ENCODE data around the gene ITSN2.
A peak's percentile ranks its signal among the peaks of the same experiment; 100 is the strongest.

The ITSN2 gene

DNA sequence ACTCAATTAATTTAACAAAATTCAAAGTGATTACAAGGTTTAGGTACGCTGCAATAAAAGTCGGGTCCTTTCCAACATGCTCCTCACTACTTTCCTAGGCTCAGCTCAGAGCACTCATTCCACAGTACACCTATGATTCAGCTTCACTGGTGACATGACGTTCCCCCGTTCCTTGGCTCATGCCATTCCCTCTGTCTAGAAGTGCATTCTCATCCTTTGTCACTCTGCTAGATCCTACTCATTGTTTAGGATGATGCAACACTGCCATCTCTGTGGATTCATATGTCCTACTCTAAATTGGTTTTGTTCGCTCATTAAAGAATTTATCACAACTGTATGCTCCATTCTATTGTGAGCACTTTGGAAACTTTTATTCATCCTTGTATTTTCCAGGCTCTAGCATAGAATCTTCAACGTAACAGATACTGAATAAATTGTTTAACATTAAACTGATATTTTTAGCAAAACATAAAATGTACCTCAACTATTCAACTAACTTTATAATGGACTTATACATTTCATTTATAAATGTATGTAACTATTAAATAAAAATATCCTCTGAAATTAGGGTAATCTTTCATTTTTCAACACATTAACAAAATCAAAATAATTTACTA is 106.9 kb downstream of the ITSN2 start:
- peak; percentile 23 to 52 for DNase-seq
- TF ChIP-seq POLR2A (IDR thresholded peaks at IDR 0.05; ENCODE audit: low read length) = no peak
- TF ChIP-seq GATA1 (IDR thresholded peaks at IDR 0.05; ENCODE audit: low read depth, low read length) = no peak

DNA sequence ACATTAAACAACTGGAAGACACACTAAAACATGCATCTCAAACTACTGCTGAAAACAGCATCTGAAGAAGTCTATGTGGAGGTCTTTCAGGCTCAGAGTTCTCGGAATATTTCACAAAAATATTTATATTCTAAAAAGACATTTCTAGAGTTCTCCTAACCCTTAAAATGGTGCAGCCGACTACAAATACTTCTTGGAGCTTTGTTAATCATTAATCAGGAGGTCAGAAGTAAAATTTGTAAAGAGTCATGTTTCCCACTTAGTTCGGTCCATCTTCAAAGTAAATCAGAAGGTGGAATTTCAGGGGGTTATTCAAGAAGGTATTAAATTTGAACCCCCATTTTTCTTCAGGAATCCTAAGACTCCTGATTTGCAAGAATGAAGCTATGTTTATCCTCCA is 112.7 kb downstream of the ITSN2 start:
- TF ChIP-seq GATA1 (IDR thresholded peaks at IDR 0.05; ENCODE audit: low read depth, low read length) = no peak
- TF ChIP-seq POLR2A (IDR thresholded peaks at IDR 0.05; ENCODE audit: low read length) = no peak
- DNase-seq = no peak

DNA sequence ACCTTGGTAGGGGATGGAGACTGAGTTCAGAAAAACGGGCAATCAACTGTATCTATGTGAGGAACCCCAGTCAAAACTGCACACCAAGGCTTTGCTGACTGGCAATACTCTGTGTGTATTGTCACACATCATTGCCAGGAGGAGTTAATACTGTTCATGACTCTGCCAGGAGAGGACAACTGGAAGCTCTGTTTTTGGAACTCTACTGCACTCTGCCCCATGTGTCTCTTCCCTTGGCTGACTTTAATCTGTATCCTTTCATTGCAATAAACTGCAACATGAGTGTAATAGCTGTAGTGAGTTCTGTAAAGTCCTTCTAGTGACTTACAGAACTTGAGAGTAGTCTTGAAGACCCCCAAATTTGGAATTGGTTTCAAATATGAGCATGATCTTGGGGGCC is 113.2 kb downstream of the ITSN2 start:
- TF ChIP-seq POLR2A (IDR thresholded peaks at IDR 0.05; ENCODE audit: low read length) = no peak
- TF ChIP-seq GATA1 (IDR thresholded peaks at IDR 0.05; ENCODE audit: low read depth, low read length) = no peak
- DNase-seq = no peak

DNA sequence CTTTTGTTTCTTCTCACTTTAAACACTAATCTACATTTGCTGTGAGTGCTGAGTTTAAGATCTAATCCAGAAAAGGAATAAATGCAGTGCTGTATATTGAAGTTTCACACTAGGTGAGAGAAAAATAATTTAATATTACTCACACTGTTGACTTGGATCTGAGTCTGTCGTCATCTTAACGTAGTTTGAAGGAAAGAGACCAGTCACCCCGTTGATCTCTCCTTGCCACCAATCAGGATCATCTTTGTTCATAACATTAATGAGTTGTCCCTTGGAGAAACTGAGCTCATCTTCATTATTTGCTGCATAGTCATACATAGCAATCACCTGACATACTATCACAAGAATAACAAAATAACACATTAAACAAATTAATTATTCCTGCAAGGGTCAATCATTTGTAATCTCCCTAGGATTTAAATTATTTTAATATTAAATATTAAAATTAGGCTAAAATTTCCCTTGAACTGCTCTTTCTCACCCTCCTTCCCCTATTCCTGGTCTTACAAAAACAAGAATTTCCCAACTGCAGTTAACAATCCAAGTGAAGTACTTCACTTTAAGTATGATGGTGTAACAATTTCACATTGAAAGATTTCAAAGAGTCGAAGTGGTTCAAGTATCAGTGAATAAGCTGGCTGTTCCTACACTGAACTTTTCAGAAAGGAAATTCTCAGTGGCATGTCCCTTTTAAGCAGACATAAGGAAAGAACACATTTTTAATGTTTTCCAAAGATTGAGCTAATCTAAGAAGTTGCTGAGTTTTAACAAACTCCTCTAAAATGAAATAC is 114.2 kb downstream of the ITSN2 start:
- no peak for DNase-seq
- no peak for TF ChIP-seq GATA1 (IDR thresholded peaks at IDR 0.05; ENCODE audit: low read depth, low read length)
- TF ChIP-seq POLR2A (IDR thresholded peaks at IDR 0.05; ENCODE audit: low read length) = no peak

DNA sequence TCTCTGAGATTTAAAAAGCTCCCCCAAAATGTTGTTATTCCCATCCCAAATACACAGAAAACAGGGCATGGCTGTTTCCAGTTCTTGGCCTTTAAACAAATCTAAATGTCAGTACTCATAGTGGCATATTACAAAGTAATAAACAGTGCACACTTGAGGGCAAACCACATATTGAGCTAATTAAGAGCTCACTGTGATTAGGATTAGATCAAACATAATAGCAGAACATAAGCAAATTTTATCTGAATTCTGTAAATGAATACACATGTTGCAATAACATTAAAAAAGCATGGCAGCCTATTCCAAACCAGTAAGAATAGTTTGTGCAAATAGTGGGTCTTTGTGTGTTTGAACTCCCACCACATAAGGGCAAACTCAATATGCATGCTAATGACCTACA is 118.8 kb downstream of the ITSN2 start:
- TF ChIP-seq GATA1 (IDR thresholded peaks at IDR 0.05; ENCODE audit: low read depth, low read length) = no peak
- TF ChIP-seq POLR2A (IDR thresholded peaks at IDR 0.05; ENCODE audit: low read length) = no peak
- DNase-seq = no peak

DNA sequence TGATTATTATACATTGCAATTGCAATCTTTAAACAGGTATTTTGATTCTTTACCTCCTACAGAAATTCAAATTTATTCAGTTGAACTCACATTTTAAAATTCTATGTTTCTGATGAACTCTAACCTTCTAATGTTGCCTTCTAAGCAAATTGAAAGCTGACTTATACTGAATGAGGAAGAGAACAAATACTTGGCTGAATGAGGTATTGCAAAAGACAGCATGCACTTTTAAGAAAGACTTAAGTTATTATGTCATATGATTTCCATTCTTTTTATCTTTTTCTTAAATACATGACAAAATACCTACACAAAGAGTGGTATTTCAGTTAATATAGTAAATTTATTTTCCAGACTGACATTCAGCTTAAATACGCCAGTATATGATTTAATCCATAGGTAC is 120.8 kb downstream of the ITSN2 start:
- no peak for DNase-seq
- TF ChIP-seq POLR2A (IDR thresholded peaks at IDR 0.05; ENCODE audit: low read length) (no peak), GATA1 (IDR thresholded peaks at IDR 0.05; ENCODE audit: low read depth, low read length) (no peak)

DNA sequence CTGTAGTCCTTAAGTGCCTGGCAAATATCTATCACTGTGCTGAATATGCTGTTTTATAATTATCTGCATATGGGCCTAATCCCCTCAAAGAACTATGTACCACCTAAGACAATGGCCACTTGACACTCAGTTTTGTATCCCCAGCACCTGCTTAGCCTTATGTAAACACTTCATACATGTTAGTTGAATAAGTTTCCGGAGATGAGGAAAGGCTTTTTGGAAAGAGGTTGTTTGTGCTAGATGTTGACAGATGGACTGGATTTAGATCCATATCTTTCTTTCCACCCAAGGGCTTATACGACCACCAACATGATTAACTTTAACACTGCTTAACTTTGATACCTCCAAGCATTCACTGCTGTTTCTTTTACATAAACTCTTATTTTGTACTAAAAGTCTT is 122.2 kb downstream of the ITSN2 start:
- no peak for DNase-seq
- TF ChIP-seq POLR2A (IDR thresholded peaks at IDR 0.05; ENCODE audit: low read length) (no peak), GATA1 (IDR thresholded peaks at IDR 0.05; ENCODE audit: low read depth, low read length) (no peak)

DNA sequence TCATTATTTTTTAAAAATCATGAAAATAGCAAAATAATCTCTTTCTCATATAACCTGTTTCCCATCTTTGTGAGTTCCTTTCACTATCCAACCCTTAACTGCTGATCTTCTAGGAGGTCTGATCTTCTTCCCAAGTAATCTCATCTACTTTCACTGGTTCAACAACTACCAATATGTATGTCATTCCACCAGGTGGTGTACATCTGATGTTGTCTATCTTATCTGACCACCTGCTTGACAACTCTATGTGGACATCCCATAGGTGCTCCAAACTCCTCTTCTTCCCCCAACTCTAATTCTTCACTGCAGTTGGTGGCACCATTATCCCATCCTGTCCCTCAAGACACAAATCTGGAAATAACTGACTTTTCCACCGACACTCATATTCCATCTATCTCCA is 123.0 kb downstream of the ITSN2 start:
- no peak for TF ChIP-seq POLR2A (IDR thresholded peaks at IDR 0.05; ENCODE audit: low read length)
- no peak for TF ChIP-seq GATA1 (IDR thresholded peaks at IDR 0.05; ENCODE audit: low read depth, low read length)
- DNase-seq = peak in 1 of 2 experiments; percentile 40

DNA sequence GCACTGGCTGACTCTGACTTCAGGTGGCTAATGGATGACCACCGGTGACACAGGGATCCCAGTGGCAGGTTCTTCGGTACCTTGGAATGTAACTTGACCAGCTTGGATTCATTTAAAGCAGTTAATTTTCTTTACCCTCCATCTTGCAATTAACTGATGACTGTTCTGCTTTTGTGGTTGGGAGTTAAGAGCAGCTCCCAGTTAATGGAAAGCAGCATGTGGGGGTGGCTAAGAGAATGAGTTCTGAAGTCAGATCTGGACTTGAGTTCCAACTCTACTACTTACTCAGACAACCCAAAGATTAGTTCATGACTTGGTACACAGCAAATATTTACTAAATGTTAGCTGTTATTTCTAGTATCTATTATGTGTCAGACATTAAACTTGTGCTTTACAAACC is 127.0 kb downstream of the ITSN2 start:
- DNase-seq = no peak
- no peak for TF ChIP-seq GATA1 (IDR thresholded peaks at IDR 0.05; ENCODE audit: low read depth, low read length)
- no peak for TF ChIP-seq POLR2A (IDR thresholded peaks at IDR 0.05; ENCODE audit: low read length)

DNA sequence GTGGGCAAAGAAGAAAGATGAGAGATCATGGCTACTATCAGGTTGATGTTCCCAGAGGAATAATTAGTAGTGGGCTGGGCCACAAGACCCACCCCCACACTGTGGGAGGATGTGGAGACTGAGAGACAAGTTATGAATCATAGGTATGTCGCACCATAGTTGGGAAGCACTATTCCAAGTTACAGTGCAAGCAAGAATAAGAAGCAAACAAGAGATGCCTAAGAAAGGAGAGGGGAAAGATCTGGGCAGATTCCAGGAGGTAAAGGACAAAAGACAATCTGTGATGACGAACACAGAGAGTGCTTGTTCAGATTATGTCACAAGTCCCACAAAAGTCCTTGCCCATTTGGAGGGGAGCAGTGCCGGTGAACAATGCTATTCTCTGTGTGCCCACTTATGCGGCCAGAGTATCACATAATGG is 128.9 kb downstream of the ITSN2 start:
- TF ChIP-seq GATA1 (IDR thresholded peaks at IDR 0.05; ENCODE audit: low read depth, low read length) (no peak), POLR2A (IDR thresholded peaks at IDR 0.05; ENCODE audit: low read length) (no peak)

DNA sequence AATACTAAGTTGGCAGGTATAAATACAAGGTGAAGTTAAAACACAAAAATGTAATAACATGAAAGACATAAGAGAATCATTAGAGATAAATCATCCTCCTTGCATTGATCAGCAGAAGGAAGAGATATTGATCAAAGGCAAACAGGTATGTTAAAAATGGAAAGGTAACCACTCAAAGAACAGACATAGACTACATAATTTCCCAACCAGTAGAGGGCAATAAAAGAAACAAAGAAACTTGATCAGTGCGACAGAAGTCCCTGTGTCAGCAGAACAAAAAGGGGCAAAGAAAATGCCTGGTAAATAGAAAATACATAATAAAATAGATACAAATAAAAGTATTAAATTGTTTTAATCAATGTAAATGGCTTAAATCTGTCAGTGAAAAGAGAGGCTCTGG is 131.9 kb downstream of the ITSN2 start:
- peak in 1 of 2 experiments; percentile 13 for DNase-seq
- no peak for TF ChIP-seq POLR2A (IDR thresholded peaks at IDR 0.05; ENCODE audit: low read length)
- no peak for TF ChIP-seq GATA1 (IDR thresholded peaks at IDR 0.05; ENCODE audit: low read depth, low read length)

More for the DNA sequence above, 128.9 kb downstream of the ITSN2 start:
- DNase-seq = no peak

DNA sequence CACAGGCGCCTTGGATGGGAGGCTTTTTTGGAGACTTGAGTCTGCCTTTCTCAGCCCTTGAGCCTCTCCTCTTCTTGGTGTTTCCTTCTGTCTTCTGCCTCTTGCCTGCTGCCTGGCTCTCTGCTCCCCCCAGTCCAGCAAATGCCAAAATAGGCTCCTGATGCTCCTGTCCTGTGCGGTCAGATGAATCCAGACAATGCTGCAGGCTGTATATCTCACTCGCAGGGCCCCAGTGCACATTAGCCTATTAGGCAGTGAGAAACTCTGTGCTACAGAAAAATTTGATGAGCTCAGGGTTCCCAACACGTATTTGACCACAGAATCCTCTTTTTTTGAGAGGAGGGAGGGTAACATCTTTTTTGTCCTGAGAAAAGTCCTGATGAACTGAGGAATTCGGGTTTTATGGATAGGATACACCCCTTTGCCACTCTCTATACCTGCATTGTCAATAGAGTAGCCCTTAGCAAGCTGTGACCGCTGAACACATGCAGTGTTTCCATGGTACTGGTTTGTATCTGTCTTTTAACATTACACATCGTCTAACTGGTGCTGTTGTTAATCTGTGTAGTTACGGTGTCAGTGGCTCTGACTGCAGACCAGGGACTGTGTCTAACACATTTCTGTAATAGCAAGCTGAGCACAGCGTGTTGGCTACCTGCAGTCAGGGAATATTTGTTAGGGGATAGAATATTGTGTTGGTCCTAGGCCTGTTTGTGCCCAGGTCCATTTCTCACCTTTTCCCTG is 134.7 kb downstream of the ITSN2 start:
- no peak for DNase-seq
- TF ChIP-seq POLR2A (IDR thresholded peaks at IDR 0.05; ENCODE audit: low read length) = no peak
- no peak for TF ChIP-seq GATA1 (IDR thresholded peaks at IDR 0.05; ENCODE audit: low read depth, low read length)

DNA sequence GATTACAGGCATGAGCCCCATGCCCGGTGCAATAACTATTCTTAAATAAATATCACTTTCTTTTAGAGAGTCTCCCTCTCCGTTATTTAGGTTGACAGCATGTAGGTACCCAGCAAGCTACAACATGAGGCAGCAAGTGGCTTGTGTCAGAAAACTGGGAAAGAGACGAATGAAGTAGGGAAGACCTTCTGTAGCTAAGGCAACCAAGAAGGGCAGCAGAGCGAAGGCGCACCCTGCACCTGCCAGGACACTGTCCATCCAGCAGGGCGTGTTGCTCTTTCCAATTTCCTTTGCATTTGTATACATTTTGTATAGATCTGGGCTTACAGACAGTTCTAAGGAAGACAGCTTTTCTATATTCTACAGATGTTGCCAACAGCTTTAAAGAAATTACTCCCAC is 137.4 kb downstream of the ITSN2 start:
- DNase-seq = no peak
- TF ChIP-seq POLR2A (IDR thresholded peaks at IDR 0.05; ENCODE audit: low read length) (no peak), GATA1 (IDR thresholded peaks at IDR 0.05; ENCODE audit: low read depth, low read length) (no peak)

DNA sequence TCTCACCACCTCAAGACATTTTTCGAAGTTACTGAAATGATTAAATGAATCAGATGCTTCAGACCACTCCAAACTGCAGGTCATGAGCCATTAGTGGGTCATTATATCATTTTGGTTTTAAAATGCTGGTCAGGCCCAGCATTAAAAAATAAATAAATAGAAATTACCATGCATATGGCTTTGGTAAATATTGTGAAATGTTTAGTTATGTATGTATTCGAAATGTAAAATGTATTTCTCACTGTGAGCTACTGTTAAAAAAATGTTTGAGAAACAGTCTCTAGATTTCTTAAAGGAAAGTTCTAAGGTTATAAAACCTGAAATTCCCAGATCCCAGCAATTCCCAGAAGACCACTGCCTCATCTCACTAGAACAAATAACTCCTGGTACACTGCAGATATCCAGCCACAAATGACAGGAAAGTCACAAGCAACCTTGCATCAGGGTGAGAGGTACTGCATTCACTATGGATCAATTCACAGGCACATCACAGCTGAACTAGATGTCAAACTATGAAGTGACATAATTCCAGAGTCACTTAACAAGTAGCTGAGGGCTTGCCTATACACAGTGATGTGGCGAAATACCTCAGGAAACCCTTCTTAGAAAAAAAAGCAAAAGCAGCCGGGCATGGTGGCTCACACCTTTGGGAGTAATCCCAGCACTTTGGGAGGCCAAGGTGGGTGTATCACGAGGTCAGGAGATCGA is 138.8 kb downstream of the ITSN2 start:
- no peak for TF ChIP-seq POLR2A (IDR thresholded peaks at IDR 0.05; ENCODE audit: low read length)
- no peak for DNase-seq
